ENCODE data around the gene PTGFR. TPM values are rescaled to one million over a fixed set of nuclear protein-coding genes. Genes with fewer than 3 reads are reported as not detected.

Gene PTGFR
- total RNA-seq, 1 experiment from 2014 or later: 39.9 TPM

GRCh38 chr1:78587211-78587610 is 96.4 kb downstream of the PTGFR start:
- no peak for DNase-seq (ENCODE audit: low read depth)

Other genes starting within 250 kb of the PTGFR start
- gene IFI44L, start 129.5 kb downstream of the PTGFR start, total RNA-seq (2014; rRNA removed; shearing (Covaris generic)): 5.4 and 9.4 TPM in 2 replicates
- gene IFI44, start 158.9 kb downstream of the PTGFR start, total RNA-seq (2014; rRNA removed; shearing (Covaris generic)): 97.0 and 107 TPM in 2 replicates